NCI-H446 treated with DMSO at 0.1 percent for 48 hours (cell line): ENCODE measurements around the gene MTRFR.

Experiments
- DNase-seq: peaks from one replicate; lab custom pipeline; 2025; lab: John Stamatoyannopoulos, UW

MTRFR gene

DNA sequence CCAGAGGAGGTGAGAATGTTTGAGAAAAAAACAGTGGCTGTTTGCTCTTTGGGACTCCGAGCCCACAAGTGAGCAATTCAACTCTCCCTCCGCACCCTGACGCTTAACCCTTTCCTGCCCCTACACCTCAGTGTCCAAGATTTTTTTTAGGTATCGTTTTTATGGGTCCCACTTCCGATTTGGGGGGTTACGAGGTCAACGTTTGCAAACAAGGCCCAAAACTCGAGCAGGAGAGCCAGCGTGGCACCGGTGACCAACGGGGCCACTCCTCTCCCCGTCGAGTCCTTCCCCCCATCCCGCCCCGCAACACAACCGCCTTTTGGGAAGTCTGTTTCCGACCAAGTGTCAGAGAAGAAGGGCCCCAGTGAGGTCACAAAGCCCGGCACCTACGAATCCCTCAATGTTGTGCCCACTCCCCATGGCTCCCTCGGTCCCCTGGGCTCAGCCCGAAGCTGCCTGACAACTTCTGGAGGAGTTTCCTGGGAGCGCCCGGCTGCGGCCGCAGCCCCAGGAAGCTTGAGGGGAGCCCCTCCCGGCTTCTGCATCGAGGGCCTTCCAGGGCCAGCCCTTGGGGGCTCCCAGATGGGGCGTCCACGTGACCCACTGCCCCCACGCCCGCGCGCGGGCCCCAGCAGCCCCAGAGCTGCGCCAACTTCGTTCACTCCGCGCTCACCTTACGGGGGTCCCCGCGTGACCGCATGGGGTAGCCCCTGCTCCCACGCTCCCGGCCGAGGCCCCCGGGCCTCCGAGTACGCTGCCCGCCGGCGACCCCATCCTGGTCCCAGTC lies 37.2 kb downstream of the MTRFR start:
- no peak for DNase-seq

DNA sequence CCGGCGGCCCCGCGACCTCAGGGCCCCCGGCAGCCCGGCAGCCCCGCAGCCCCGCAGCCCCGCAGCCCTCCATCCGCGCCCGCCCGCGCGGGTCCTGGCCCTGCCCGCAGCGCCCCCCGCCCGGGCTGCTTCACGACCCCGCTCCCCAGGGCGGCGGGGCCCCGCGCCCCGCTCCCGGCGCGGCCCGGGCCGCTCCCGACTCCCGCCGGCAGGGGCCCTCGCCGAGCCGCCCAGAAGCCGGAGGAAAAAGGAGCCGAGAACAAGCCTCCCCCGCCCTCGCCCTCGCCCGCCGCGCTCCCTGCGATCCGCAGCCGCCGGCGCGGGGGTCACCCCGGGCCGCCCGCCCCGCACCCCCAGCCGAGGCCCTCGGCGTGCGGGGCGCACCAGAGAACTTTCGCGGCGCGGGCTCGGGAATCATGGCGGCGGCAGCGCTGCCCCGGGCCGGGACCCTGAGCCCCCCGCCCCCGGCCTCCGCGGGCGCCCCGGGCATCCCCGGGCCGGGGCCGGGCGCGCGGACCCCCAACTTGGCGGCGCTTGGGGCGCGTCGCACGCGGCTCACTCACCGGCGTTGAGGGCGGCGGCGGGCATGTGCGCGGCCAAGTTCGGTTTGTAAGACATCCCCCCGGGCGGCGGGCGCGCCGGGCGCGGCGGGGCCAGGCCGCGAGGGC lies 37.9 kb downstream of the MTRFR start:
- no peak for DNase-seq

- no peak for DNase-seq
These were observed 39.9 kb downstream of the MTRFR start for GRCh38 chr12:123273166-123273565.

- DNase-seq: no peak
These were observed 44.9 kb downstream of the MTRFR start for GRCh38 chr12:123278101-123278627.

DNA sequence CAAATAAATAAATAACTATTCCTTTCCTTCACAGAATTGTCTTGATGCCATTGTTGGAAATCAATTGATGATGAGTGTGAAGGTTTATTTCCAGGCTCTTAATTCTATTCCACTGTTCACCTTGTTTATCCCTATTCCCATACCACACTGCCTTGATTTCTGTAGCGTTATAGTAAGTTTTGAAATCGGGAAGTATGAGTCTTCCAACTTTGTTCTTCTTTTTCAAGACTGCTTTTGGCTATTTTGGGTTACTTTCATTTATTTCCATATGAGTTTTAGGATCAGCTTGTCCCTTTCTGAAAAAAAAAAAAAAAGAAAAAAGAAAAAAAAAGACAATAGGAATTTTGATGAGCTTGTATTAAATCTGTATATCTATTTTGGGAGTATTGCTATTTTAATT lies 47.7 kb downstream of the MTRFR start:
- DNase-seq: no peak

DNA sequence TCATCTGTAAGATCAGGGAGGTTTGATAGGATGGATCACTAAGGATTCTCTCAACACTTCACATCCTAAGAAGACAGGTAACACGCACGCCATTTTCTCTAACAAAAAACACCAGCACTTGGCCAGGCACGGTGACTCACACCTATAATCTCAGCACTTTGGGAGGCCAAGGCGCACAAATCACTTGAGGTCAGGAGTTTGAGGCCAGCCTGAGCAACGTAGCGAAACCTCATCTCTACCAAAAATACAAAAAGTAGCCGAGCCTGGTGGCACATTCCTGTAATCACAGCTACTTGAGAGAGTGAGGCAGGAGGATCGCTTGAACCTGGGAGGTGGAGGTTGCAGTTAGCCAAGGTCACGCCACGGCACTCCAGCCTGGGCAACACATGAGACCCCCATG lies 48.9 kb downstream of the MTRFR start:
- DNase-seq: no peak

GRCh38 chr12:123283461-123283860 lies 50.2 kb downstream of the MTRFR start:
- no peak for DNase-seq

DNA sequence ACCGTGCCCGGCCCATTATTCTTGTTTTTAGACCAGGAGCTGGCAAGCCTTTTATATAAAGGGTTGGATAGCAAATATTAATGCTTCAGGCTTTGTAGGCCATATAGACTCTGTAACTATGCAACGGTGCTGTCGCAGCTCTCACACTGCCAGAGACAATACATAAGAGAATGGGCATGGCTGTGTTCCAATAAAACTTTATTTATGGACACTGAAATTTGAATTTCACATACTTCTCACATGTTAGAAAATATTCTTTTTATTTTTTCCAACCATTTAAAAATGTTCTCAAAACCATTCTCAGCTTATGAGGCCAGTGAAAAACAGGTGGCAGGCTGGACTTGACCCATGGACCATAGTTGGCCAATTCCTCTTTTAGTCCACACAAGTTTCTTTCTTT lies 51.4 kb downstream of the MTRFR start:
- DNase-seq: no peak

DNA sequence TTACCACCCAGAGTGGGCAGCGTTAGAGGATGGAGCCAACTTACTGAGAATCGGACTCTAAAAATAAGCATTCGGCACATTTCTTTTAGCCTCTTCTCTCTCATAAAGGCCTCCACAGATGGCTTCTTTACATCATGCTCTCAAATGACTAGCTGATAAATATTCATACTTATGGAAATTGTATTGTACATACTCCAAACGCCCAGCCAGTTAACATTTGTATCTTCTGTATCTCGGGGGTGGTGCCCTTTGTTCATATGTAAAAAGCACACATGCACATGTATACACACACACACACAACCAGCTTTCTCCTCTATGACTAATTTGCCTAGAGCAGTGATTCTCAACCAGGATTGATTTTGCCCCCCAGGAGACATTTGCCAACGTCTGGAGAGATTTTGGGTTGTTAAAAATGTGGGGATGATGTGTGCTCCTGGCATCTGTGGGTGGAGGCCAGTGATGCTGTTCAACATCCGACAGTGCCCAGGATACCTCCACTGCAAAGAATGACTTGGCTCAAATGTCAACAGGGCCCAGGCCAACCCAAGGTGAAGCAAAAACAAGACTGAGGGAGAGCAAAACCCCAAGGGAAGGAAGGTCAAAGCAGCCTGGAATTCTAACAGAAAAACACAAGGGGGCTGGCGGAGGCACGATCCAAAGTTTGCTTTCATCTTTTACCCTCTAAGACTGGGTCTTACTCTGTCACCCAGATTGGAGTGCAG lies 53.6 kb downstream of the MTRFR start:
- no peak for DNase-seq

DNA sequence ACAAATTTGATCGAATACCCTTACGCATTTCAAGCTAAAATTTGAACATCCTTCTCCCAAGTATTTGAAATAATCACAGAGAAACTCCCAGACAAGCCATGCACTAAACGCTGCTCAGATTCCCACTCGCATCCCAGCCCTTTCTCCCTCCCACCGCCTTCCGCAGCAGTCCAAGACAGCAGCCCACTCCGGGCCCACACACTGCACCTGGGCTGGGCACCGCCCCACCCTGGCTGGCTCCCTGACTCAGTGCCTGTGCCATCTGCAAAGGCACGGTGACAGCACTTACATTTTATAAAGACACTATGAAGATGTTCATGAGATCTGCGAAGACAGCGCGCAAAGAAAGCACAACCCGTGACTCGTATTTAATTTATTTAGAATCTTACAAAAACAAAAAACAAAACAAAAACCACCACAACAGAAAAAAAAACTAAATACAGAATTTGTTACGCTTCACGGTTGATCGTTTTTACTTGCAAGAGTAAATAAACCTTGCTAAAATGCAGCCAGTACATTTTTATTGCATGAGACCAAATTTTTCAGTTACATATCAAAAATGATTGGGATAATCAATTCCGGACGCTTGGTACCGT lies 55.6 kb downstream of the MTRFR start:
- no peak for DNase-seq

DNA sequence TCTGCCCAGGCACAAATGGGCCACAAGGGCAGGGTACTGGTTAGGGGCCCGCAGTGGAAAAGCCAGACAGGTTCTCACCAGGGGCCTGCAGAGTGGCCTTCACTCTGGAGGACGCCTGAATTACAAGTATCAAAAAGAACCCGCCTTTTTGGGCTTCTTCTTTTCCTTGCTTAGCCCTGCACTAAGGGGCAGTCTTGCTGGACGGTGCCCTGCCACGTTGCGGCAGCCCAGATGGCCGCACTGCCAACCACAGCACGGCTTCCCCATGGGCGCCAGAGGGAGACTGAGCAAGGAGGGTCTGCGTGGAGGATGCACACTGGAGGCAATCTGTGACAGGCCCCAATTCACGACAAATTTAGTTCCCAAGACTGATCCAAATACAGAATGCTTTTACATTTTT lies 56.7 kb downstream of the MTRFR start:
- DNase-seq: no peak

DNA sequence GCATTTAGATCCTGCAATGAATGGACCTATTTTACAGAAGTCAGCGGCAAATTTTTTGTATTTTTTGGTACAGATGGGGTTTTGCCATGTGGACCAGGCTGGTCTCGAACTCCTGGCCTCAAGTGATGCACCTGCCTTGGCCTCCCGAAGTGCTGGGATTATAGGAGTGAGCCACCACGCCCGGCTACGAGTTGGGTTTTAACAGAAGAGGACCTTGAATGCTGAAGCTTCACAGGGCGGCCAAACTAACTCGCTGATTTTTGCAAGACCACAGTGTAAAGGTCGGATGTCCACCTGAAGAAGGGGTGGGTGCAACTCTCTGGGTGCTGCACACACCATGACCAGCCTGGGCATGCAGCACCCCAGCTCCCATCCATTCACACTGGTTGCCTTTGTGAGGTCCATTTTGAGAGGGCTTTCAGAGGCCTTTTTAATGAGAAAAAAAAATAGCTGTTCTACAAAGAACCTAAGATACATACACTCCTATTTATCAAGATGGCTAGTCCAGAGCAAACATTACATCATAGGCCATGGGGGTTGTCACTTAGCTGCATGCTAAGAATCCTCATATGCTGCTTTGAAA lies 60.0 kb downstream of the MTRFR start:
- DNase-seq: no peak

DNA sequence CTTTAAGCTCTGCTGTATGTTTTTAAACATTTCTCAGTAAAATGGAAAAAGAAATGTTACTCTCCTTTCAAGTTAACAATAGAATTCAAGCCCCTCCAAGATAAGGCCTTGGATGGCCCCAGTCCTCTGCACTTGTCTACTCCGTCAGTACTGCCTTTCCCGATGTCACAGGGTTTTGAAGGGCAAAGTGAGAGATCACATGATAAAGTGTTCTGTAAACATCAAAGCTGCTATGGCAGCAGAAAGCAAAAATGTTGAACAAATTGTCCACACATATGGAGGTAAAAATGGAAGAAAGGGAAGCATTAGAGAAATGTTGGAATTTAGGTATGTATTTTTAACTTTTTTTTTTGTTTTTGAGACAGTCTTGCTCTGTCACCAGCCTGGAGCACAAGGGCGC lies 71.9 kb downstream of the MTRFR start:
- DNase-seq: no peak

GRCh38 chr12:123306200-123306599 lies 73.0 kb downstream of the MTRFR start:
- no peak for DNase-seq
